Measurements from ENCODE around the gene NGDN.

GRCh38 chr14:23494223-23494622 lies 24.7 kb downstream of the NGDN start:
- TF ChIP-seq ZNF639 (tag by site-specific recombination; IDR thresholded peaks at IDR 0.05) (no peak), SCRT1 (tag by site-specific recombination; IDR thresholded peaks at IDR 0.05; ENCODE audit: borderline replicate concordance) (no peak), ZBTB8A (tag by site-specific recombination; IDR thresholded peaks at IDR 0.05) (no peak), ZNF133 (tag by site-specific recombination; IDR thresholded peaks at IDR 0.05) (no peak), CTCF (tag by site-specific recombination; IDR thresholded peaks at IDR 0.05) (no peak), ZNF510 (tag by site-specific recombination; IDR thresholded peaks at IDR 0.05; ENCODE audit: insufficient replicate concordance) (no peak), GLI2 (tag by site-specific recombination; IDR thresholded peaks at IDR 0.05; ENCODE audit: borderline replicate concordance, low read depth) (no peak), TSHZ1 (tag by site-specific recombination; IDR thresholded peaks at IDR 0.05; ENCODE audit: borderline replicate concordance) (no peak), ZBTB21 (tag by site-specific recombination; IDR thresholded peaks at IDR 0.05) (no peak), RBAK (tag by site-specific recombination; IDR thresholded peaks at IDR 0.05) (no peak), SETDB1 (IDR thresholded peaks at IDR 0.05; ENCODE audit: insufficient read length, low read length) (no peak), ZNF416 (tag by site-specific recombination; IDR thresholded peaks at IDR 0.05) (no peak), ZBTB26 (tag by site-specific recombination; optimal IDR thresholded peaks at IDR 0.05) (no peak), ZNF843 (tag by site-specific recombination; IDR thresholded peaks at IDR 0.05) (no peak)
